Heart left ventricle (tissue), 16 donors: ENCODE data around the gene PRDM15. TPM values are rescaled to one million over a fixed set of nuclear protein-coding genes. Genes with fewer than 3 reads are reported as not detected.
"Not testable (repeated sequence)": the region's sequence is repeated elsewhere in the genome, so short reads cannot be mapped to it uniquely, and the experiment has no call there.

ENCODE experiments used
- ATAC-seq, 4 donors: fragments of 200-7000 bp; cut with Tn5 transposase; one replicate each; pipeline ENCODE4 v1.9.1; 2020 to 2022; ENCODE audit warnings: moderate library complexity in 4 of 4, mild to moderate bottlenecking in 3 of 4, moderate number of reproducible peaks in 1 of 4
- DNase-seq, 5 donors: peaks; one replicate each; pipeline ENCODE4 v3.0.0-alpha.2; 2020
- H3K27ac ChIP-seq, 12 donors: fragments of 200-600 bp; sonication (generic) in 4 of 12; one replicate each; pipeline versions ENCODE4 v1.5.0 to v1.8.0; 2016 to 2022; ENCODE audit warnings: mild to moderate bottlenecking in 2 of 12
- H3K27me3 ChIP-seq, 9 donors: fragments of 200-600 bp; sonication (generic) in 2 of 9; one replicate each; pipeline versions ENCODE4 v1.5.1 to v1.8.0; 2016 to 2022; ENCODE audit warnings: mild to moderate bottlenecking in 3 of 9
- H3K36me3 ChIP-seq, 9 donors: fragments of 200-600 bp; sonication (generic) in 2 of 9; one replicate each; pipeline versions ENCODE4 v1.5.0 to v1.8.0; 2018 to 2022; ENCODE audit warnings: mild to moderate bottlenecking in 2 of 9
- H3K4me1 ChIP-seq, 12 donors: fragments of 200-600 bp; sonication (generic) in 4 of 12; one replicate each; pipeline versions ENCODE4 v1.5.0 to v1.8.0; 2016 to 2022; ENCODE audit warnings: mild to moderate bottlenecking in 3 of 12
- H3K4me3 ChIP-seq, 12 donors: fragments of 200-600 bp; sonication (generic) in 4 of 12; one replicate each; pipeline versions ENCODE4 v1.5.0 to v1.8.0; 2017 to 2022; ENCODE audit warnings: mild to moderate bottlenecking in 9 of 12, moderate library complexity in 4 of 12
- H3K9me3 ChIP-seq, 12 donors: fragments of 200-600 bp; sonication (generic) in 4 of 12; one replicate each; pipeline versions ENCODE4 v1.5.0 to v1.8.0; 2016 to 2022; ENCODE audit warnings: mild to moderate bottlenecking in 1 of 12
- CTCF ChIP-seq, 12 donors: fragments of 200-600 bp; sonication (generic) in 4 of 12; IDR thresholded peaks; one replicate each; pipeline versions ENCODE4 v1.5.0 to v1.8.0; 2018 to 2022; ENCODE audit warnings: antibody characterized with exemption in 12 of 12, mild to moderate bottlenecking in 5 of 12
- POLR2A ChIP-seq, 2 donors: fragments of 450-650 bp; IDR thresholded peaks; one replicate each; pipeline ENCODE4 v1.6.1; 2017; ENCODE audit warnings: antibody characterized with exemption in 2 of 2, mild to moderate bottlenecking in 2 of 2, moderate library complexity in 2 of 2
- WGBS, 4 donors: extraction: QIAGEN DNeasy Blood & Tissue Kit in 2 of 4; methylation state at CpG; one replicate each; pipeline versions ENCODE4 v1.1.5 to v1.1.7; 2013 to 2018; 5-methylcytosine and 5-hydroxymethylcytosine counted together
- intact Hi-C, 10 donors: fragments of 100-400 bp; cut with DNase I; formaldehyde crosslinking; loops; one replicate each; pipeline versions ENCODE4 v1.11.1 to v1.14.2; 2022
- polyA plus RNA-seq, 2 donors: library from polyadenylated mRNA; stranded (reverse); fragments of 200-250 nt; gene quantifications; one replicate each; pipeline ENCODE4 v1.2.3, GENCODE V29; 2013
- total RNA-seq, 9 donors: library from RNA; depleted of rRNA in 2 of 9; stranded (reverse); fragments of >200 nt in 2 of 9; fragmentation: NEBNext Ultra II Directional in 3 of 9; extraction: Animal tissue kit (Norgen Biotek cat#: 25700) in 3 of 9; gene quantifications; one replicate each; pipeline versions ENCODE4 v1.1.0 to v1.2.4, GENCODE V29; 2016 to 2023
- donor health status: ischemic (EF 13 %, LVEDD 7.1; RV severe dilation, severe dysfunction).
- donor health status: healthy with polysubstance abuse.
- donor health status: DM: no; HTN: yes; CAD: no.
- donor health status: DM: no; HTN: no; CAD: no.
- donor health status: ischemic (EF 25% LVEDD 6.9; RV normal size, moderate dysfunction).
- donor health status: ischemic (EF 25% LVEDD 5.7; RV mildly dilated, moderate dysfunction).
- donor health status: healthy.
- donor health status: DM: yes; HTN: yes; CAD: no.
- donor health status: ischemic (EF 35%, LVEDD 5.7; RV mildly dilated, moderate dysfunction).
- donor health status: nonischemic (EF 11% LVEDD 7.7; RV severe dilation, severe dysfunction).
- donor health status: DM: yes; HTN: yes; CAD: no.
- donor health status: PGD.
- donor health status: ischemic (EF 29% LVEDD 5.4; RV normal size, mild dysfunction).
- donor health status: nonischemic (EF 23%, LVEDD 6.1; RV moderate dilation, normal function).

The PRDM15 gene
- total and polyA plus RNA-seq, 11 donors = 2.1 to 6.3 (median 2.7) TPM

- Histone ChIP-seq H3K9me3 (peaks cover 0 to 1% (median 0%) of the 10 kb centered on the region in 12 donors), H3K4me1 (no peaks in the 10 kb centered on the region), H3K27me3 (peaks cover 0 to 51% (median 20%) of the 10 kb centered on the region in 9 donors), H3K27ac (no peak overlapping the region), H3K4me3 (no peak overlapping the region), H3K36me3 (no peaks in the 10 kb centered on the region)
- intact Hi-C loops = no loop called here
- no peak for ATAC-seq
- WGBS, 4 donors = 70 to 80% (median 76%) methylated on average over 13 of the region's 13 CpGs
- TF ChIP-seq CTCF (IDR thresholded peaks at IDR 0.05) (no peak), POLR2A (IDR thresholded peaks at IDR 0.05) (no peak)
- no peak for DNase-seq
Measured at GRCh38 chr21:41786509-41786987, 92.6 kb downstream of the PRDM15 start.

- 88 to 91% (median 90%) methylated on average over 12 of the region's 12 CpGs for WGBS, 4 donors
- H3K27me3 ChIP-seq = peaks cover 0 to 62% (median 23%) of the 10 kb centered on the region in 9 donors
- DNase-seq, H3K36me3 ChIP-seq, H3K9me3 ChIP-seq, intact Hi-C loops, H3K4me3 ChIP-seq, H3K27ac ChIP-seq, ATAC-seq, H3K4me1 ChIP-seq: not testable (repeated sequence)
Measured at GRCh38 chr21:41785262-41785661, 93.9 kb downstream of the PRDM15 start.

- H3K27me3 ChIP-seq = peaks cover under 1 to 69% (median 28%) of the 10 kb centered on the region in 9 donors
- H3K9me3 ChIP-seq = no peaks in the 10 kb centered on the region
- no peak overlapping the region for H3K27ac ChIP-seq
- intact Hi-C loops = no loop called here
- TF ChIP-seq CTCF (IDR thresholded peaks at IDR 0.05) = no peak
- TF ChIP-seq POLR2A (IDR thresholded peaks at IDR 0.05) = no peak
- H3K4me3 ChIP-seq = no peak overlapping the region
- no peak for ATAC-seq
- H3K4me1 ChIP-seq = no peaks in the 10 kb centered on the region
- no peak for DNase-seq
- WGBS, 4 donors = 84 to 92% (median 90%) methylated on average over 15 of the region's 15 CpGs
- no peaks in the 10 kb centered on the region for H3K36me3 ChIP-seq
Measured at GRCh38 chr21:41784456-41785102, 94.6 kb downstream of the PRDM15 start.

- intact Hi-C loops = no loop called here
- Histone ChIP-seq H3K4me3 (no peak overlapping the region), H3K27me3 (peaks cover 4 to 76% (median 34%) of the 10 kb centered on the region in 9 donors), H3K9me3 (no peaks in the 10 kb centered on the region), H3K36me3 (no peaks in the 10 kb centered on the region), H3K27ac (no peak overlapping the region), H3K4me1 (peaks cover 0 to 6% (median 0%) of the 10 kb centered on the region in 12 donors)
- ATAC-seq (no peak), DNase-seq (no peak)
- 71 to 79% (median 73%) methylated on average over 18 of the region's 18 CpGs for WGBS, 4 donors
- TF ChIP-seq CTCF (IDR thresholded peaks at IDR 0.05) = no peak
Measured at GRCh38 chr21:41783476-41784180, 95.5 kb downstream of the PRDM15 start.
